Panc1 (cell line): Measurements from ENCODE around the gene GAD1. TPM values are rescaled to one million over a fixed set of nuclear protein-coding genes. Genes with fewer than 3 reads are reported as not detected.

Experiments used
- total RNA-seq: library from RNA; stranded (reverse); gene quantifications from one replicate; pipeline ENCODE4 v1.2.1, GENCODE V29; 2021; ENCODE audit not compliant: unreplicated experiment

GAD1 gene
- total RNA-seq, 1 experiment from 2014 or later, result 12.5 TPM

Other genes starting within 250 kb of the GAD1 start
- gene SP5, start 101.5 kb upstream of the GAD1 start, total RNA-seq, result 0.64 TPM
- 0.74 TPM for gene ERICH2, start 46.5 kb upstream of the GAD1 start, total RNA-seq
- 62.5 TPM for gene GORASP2, start 112.4 kb downstream of the GAD1 start, total RNA-seq